Measurements from ENCODE around the gene PKD2. TPM values are rescaled to one million over a fixed set of nuclear protein-coding genes. Genes with fewer than 3 reads are reported as not detected.
A peak's percentile ranks its signal among the peaks of the same experiment; 100 is the strongest.

The PKD2 gene
- polyA plus RNA-seq, 3 donors: 1.2 to 9.7 (median 2.4) TPM

GRCh38 chr4:87978681-87979080 is 28.8 kb upstream of the PKD2 start:
- Histone ChIP-seq H3K36me3 (replicated peaks in 1 of 2; ENCODE audit: control insufficient read depth in 1 of 2, insufficient read depth in 2 of 2, low read length in 2 of 2) (no peaks in the 10 kb centered on the region), H3K4me2 (replicated peaks; ENCODE audit: extremely low read depth, low read length, poor library complexity, severe bottlenecking) (no peak overlapping the region), H3K9ac (ENCODE audit: insufficient read depth, low read length, poor library complexity, severe bottlenecking) (no peak overlapping the region), H3K27me3 (ENCODE audit: control insufficient read depth in 2 of 2, insufficient read depth in 2 of 2, low read length in 2 of 2) (peaks cover 5 to 15% of the 10 kb centered on the region in 2 donors), H3K4me1 (ENCODE audit: control insufficient read depth in 1 of 2, insufficient read depth in 2 of 2, low read length in 2 of 2) (peaks cover 10 to 11% of the 10 kb centered on the region in 2 donors), H3K27ac (ENCODE audit: low read depth in 1 of 2, low read length in 2 of 2) (no peak overlapping the region), H3K9me3 (replicated peaks in 1 of 2; ENCODE audit: control insufficient read depth in 1 of 2, insufficient read depth in 1 of 2, low read length in 2 of 2) (no peaks in the 10 kb centered on the region), H3K79me2 (ENCODE audit: insufficient read depth, low read length) (no peaks in the 10 kb centered on the region), H3K4me3 (replicated peaks in 1 of 3; ENCODE audit: low read depth in 2 of 3, low read length in 3 of 3) (no peak overlapping the region), H4K20me1 (ENCODE audit: insufficient read depth, low read length) (no peaks in the 10 kb centered on the region), H2AFZ (ENCODE audit: insufficient read depth, low read depth, low read length, poor library complexity, severe bottlenecking) (no peak overlapping the region)
- Mint-ChIP-seq H3K4me3 (no peak overlapping the region), H3K36me3 (no peaks in the 10 kb centered on the region), H3K27ac (no peak overlapping the region), H3K4me1 (peaks cover 8% of the 10 kb centered on the region), H3K27me3 (ENCODE audit: low read depth in 3 of 3) (peaks cover 5 to 15% (median 7%) of the 10 kb centered on the region in 3 donors), H3K9me3 (no peaks in the 10 kb centered on the region)
- peak in 1 of 3 donors; percentile 28 for DNase-seq
- no peak for TF ChIP-seq CTCF (IDR thresholded peaks at IDR 0.05)
- WGBS (ENCODE audit: insufficient coverage): no CpG with 5 or more reads among the region's 1 CpG
- intact Hi-C loops (cut with micrococcal nuclease): no loop called here

- DNase-seq: no peak
- peaks cover 9 to 11% of the 10 kb centered on the region in 2 donors for H3K4me1 ChIP-seq (ENCODE audit: control insufficient read depth in 1 of 2, insufficient read depth in 2 of 2, low read length in 2 of 2)
- intact Hi-C loops (cut with micrococcal nuclease): loop anchor here (10.0 kb wide), 1 partner anchor 305 kb away; no protein-coding TSS in a partner anchor
These were observed 27.6 kb upstream of the PKD2 start for GRCh38 chr4:87979810-87980209.

More at GRCh38 chr4:87979810-87980209, 27.6 kb upstream of the PKD2 start:
- H3K27me3 ChIP-seq (ENCODE audit: control insufficient read depth in 2 of 2, insufficient read depth in 2 of 2, low read length in 2 of 2): peaks cover 5 to 11% of the 10 kb centered on the region in 2 donors
- Mint-ChIP-seq H3K27me3 (ENCODE audit: low read depth in 3 of 3) (peaks cover 5 to 11% (median 5%) of the 10 kb centered on the region in 3 donors), H3K27ac (no peak overlapping the region), H3K9me3 (no peaks in the 10 kb centered on the region), H3K36me3 (no peaks in the 10 kb centered on the region), H3K4me3 (no peak overlapping the region), H3K4me1 (peaks cover 7% of the 10 kb centered on the region)
- H3K27ac ChIP-seq (ENCODE audit: low read depth in 1 of 2, low read length in 2 of 2): no peak overlapping the region
- no peaks in the 10 kb centered on the region for H4K20me1 ChIP-seq (ENCODE audit: insufficient read depth, low read length)
- no peaks in the 10 kb centered on the region for H3K36me3 ChIP-seq (replicated peaks in 1 of 2; ENCODE audit: control insufficient read depth in 1 of 2, insufficient read depth in 2 of 2, low read length in 2 of 2)
- no peak overlapping the region for H3K4me3 ChIP-seq (replicated peaks in 1 of 3; ENCODE audit: low read depth in 2 of 3, low read length in 3 of 3)
- no peaks in the 10 kb centered on the region for H3K79me2 ChIP-seq (ENCODE audit: insufficient read depth, low read length)
- TF ChIP-seq CTCF (IDR thresholded peaks at IDR 0.05): no peak
- H3K9me3 ChIP-seq (replicated peaks in 1 of 2; ENCODE audit: control insufficient read depth in 1 of 2, insufficient read depth in 1 of 2, low read length in 2 of 2): no peaks in the 10 kb centered on the region
- no peak overlapping the region for H2AFZ ChIP-seq (ENCODE audit: insufficient read depth, low read depth, low read length, poor library complexity, severe bottlenecking)
- no peak overlapping the region for H3K9ac ChIP-seq (ENCODE audit: insufficient read depth, low read length, poor library complexity, severe bottlenecking)
- H3K4me2 ChIP-seq (replicated peaks; ENCODE audit: extremely low read depth, low read length, poor library complexity, severe bottlenecking): no peak overlapping the region
- WGBS (ENCODE audit: insufficient coverage): no CpG with 5 or more reads among the region's 1 CpG

Measured in CD14-positive monocyte (primary cell).